GM18951 (cell line): ENCODE results near the gene SLC12A9.

ENCODE experiments used
- POLR2A ChIP-seq: IDR thresholded peaks from 4 replicates; pipeline ENCODE4 v1.6.1; 2011; ENCODE audit warnings: mild to moderate bottlenecking; ENCODE audit not compliant: insufficient read length, insufficient read depth; ENCODE audit errors: extremely low read depth
- in situ Hi-C: fragments of 300-500 bp; cut with MboI; formaldehyde crosslinking; loops from one replicate; pipeline ENCODE4 v1.12.0; 2022; ENCODE audit warnings: low sequenced_read_pairs, mixed read lengths, inconsistent platforms; ENCODE audit not compliant: unreplicated experiment

SLC12A9 gene

GRCh38 chr7:100818825-100819224, 33.7 kb upstream of the SLC12A9 start:
- no peak for TF ChIP-seq POLR2A
- in situ Hi-C loops, result no loop called here

- in situ Hi-C loops, result no loop called here
- no peak for TF ChIP-seq POLR2A
These were observed 32.9 kb upstream of the SLC12A9 start for GRCh38 chr7:100819586-100819985.

- in situ Hi-C loops, result no loop called here
These were observed 30.0 kb upstream of the SLC12A9 start for GRCh38 chr7:100822236-100823139.

GRCh38 chr7:100823140-100823525, 29.4 kb upstream of the SLC12A9 start:
- TF ChIP-seq POLR2A, result no peak
- in situ Hi-C loops, result no loop called here

More at GRCh38 chr7:100822236-100823139, 30.0 kb upstream of the SLC12A9 start:
- no peak for TF ChIP-seq POLR2A

- in situ Hi-C loops, result no loop called here
- TF ChIP-seq POLR2A, result no peak
These were observed 29.0 kb upstream of the SLC12A9 start for GRCh38 chr7:100823534-100823933.

- TF ChIP-seq POLR2A, result no peak
- in situ Hi-C loops, result no loop called here
These were observed 27.9 kb upstream of the SLC12A9 start for GRCh38 chr7:100824499-100825214.

GRCh38 chr7:100825215-100825671, 27.3 kb upstream of the SLC12A9 start:
- TF ChIP-seq POLR2A, result no peak
- in situ Hi-C loops, result no loop called here

- no peak for TF ChIP-seq POLR2A
- in situ Hi-C loops, result no loop called here
These were observed 26.6 kb upstream of the SLC12A9 start for GRCh38 chr7:100825751-100826513.

GRCh38 chr7:100826514-100827329, 25.8 kb upstream of the SLC12A9 start:
- TF ChIP-seq POLR2A, result no peak
- in situ Hi-C loops, result no loop called here

GRCh38 chr7:100827330-100828226, 24.9 kb upstream of the SLC12A9 start, which contains the start of gene EPHB4:
Gene EPHB4 (minus strand): TSS chr7:100827523. CDS start chr7:100827030, 493 bp downstream.
- TF ChIP-seq POLR2A, result no peak
- in situ Hi-C loops, result no loop called here

GRCh38 chr7:100829150-100829716, 23.3 kb upstream of the SLC12A9 start:
- TF ChIP-seq POLR2A, result no peak
- in situ Hi-C loops, result no loop called here
